ENCODE data around the gene MLH3. TPM values are rescaled to one million over a fixed set of nuclear protein-coding genes. Genes with fewer than 3 reads are reported as not detected.

MLH3 gene
- total RNA-seq, 1 experiment from 2014 or later = 23.0 TPM

DNA sequence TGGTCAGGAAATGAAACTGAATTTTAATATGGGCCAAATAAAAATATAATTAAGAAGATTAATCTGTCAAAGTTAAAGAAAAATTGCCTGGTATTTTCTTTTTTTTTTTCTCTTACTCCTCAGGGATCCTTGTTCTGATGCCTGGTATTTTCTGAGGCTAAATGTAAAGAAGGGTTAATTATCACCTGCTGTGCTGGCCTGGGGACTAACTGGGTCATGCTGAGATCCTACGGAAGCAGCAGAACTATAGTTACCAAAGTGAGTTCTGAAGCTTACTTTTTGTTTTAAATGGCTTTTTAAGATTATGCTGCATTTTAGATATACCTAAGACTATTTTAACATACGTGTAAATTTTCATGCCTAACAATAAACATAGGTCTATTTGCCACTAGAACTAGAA lies 41.4 kb upstream of the MLH3 start:
- Histone ChIP-seq H3K14ac (ENCODE audit: insufficient read depth, low read length) (no peak overlapping the region), H3K23ac (ENCODE audit: insufficient read length, low read depth, low read length) (no peak overlapping the region), H3K79me2 (ENCODE audit: insufficient read depth, low read length) (no peaks in the 10 kb centered on the region), H2BK120ac (ENCODE audit: low read depth, low read length, poor library complexity, severe bottlenecking) (no peak overlapping the region), H2AFZ (ENCODE audit: low read length) (no peak overlapping the region), H2BK15ac (ENCODE audit: low read depth, low read length) (no peak overlapping the region), H3T11ph (ENCODE audit: low read length) (no peak overlapping the region), H3K56ac (ENCODE audit: insufficient read length, low read depth, low read length) (no peak overlapping the region), H4K91ac (ENCODE audit: insufficient read length, low read depth, low read length) (no peak overlapping the region), H3K23me2 (ENCODE audit: insufficient read length, low read depth, low read length, poor library complexity, severe bottlenecking) (no peaks in the 10 kb centered on the region), H3K79me1 (ENCODE audit: insufficient read depth, low read depth, low read length, poor library complexity, severe bottlenecking) (no peaks in the 10 kb centered on the region), H4K20me1 (ENCODE audit: control insufficient read depth, insufficient read depth, insufficient read length) (no peaks in the 10 kb centered on the region), H3K4ac (ENCODE audit: low read depth, low read length) (no peak overlapping the region), H3K9ac (ENCODE audit: extremely low read depth, insufficient read length, low read length) (no peak overlapping the region), H3K27ac (ENCODE audit: insufficient read length, low read depth, low read length) (no peak overlapping the region), H3K9me3 (ENCODE audit: control insufficient read depth, low read depth, low read length) (no peaks in the 10 kb centered on the region), H2BK20ac (ENCODE audit: low read depth, low read length, poor library complexity, severe bottlenecking) (no peak overlapping the region), H3K18ac (ENCODE audit: insufficient read length, low read depth, low read length) (no peak overlapping the region), H3K4me1 (ENCODE audit: insufficient read depth, low read length) (no peaks in the 10 kb centered on the region), H3K27me3 (ENCODE audit: insufficient read depth, low read length) (no peaks in the 10 kb centered on the region), H2BK5ac (ENCODE audit: insufficient read length, low read length) (no peak overlapping the region), H3K4me2 (ENCODE audit: insufficient read depth, insufficient read length, low read length) (no peak overlapping the region), H2BK12ac (ENCODE audit: insufficient read length, low read depth, low read length) (no peak overlapping the region), H4K5ac (ENCODE audit: insufficient read length, low read depth, low read length) (no peak overlapping the region), H2AK5ac (ENCODE audit: insufficient read length, low read length) (no peak overlapping the region), H4K8ac (replicated peaks; ENCODE audit: insufficient read length, low read depth, low read length) (no peak overlapping the region)
- no CpG with 5 or more reads among the region's 2 CpGs for WGBS (ENCODE audit: extremely low coverage, insufficient read length, low lambda C conversion rate)
- DNase-seq = no peak
- Mint-ChIP-seq H3K27ac (no peak overlapping the region), H3K9me3 (no peaks in the 10 kb centered on the region), H3K27me3 (ENCODE audit: low read depth) (no peaks in the 10 kb centered on the region), H3K36me3 (ENCODE audit: insufficient read depth in 1 of 3, low read depth in 3 of 3) (peaks cover 15 to 58% (median 53%) of the 10 kb centered on the region in 3 experiments; a peak in 6 of 7 replicates), H3K4me1 (peaks cover 7 to 8% of the 10 kb centered on the region in 2 experiments), H3K4me3 (no peak overlapping the region)
- no peak for TF ChIP-seq CTCF (conservative IDR thresholded peaks at IDR 0.05)

Data from H9 (cell line).